ENCODE measurements around the gene ADAM10.
A peak's percentile ranks its signal among the peaks of the same experiment; 100 is the strongest.
"Not testable (repeated sequence)": the region's sequence is repeated elsewhere in the genome, so short reads cannot be mapped to it uniquely, and the experiment has no call there.

Gene ADAM10, protein sequence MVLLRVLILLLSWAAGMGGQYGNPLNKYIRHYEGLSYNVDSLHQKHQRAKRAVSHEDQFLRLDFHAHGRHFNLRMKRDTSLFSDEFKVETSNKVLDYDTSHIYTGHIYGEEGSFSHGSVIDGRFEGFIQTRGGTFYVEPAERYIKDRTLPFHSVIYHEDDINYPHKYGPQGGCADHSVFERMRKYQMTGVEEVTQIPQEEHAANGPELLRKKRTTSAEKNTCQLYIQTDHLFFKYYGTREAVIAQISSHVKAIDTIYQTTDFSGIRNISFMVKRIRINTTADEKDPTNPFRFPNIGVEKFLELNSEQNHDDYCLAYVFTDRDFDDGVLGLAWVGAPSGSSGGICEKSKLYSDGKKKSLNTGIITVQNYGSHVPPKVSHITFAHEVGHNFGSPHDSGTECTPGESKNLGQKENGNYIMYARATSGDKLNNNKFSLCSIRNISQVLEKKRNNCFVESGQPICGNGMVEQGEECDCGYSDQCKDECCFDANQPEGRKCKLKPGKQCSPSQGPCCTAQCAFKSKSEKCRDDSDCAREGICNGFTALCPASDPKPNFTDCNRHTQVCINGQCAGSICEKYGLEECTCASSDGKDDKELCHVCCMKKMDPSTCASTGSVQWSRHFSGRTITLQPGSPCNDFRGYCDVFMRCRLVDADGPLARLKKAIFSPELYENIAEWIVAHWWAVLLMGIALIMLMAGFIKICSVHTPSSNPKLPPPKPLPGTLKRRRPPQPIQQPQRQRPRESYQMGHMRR

GRCh38 chr15:58749532-58750337 lies at the start of gene ADAM10:
Gene ADAM10, minus strand, starts transcription at chr15:58749707. Its CDS starts 173 bp downstream, at chr15:58749534.
- peak; percentile 99 for DNase-seq (ENCODE audit: low spot score)

- DNase-seq (ENCODE audit: low spot score): no peak
Observed at GRCh38 chr15:58797505-58797904, 48.0 kb upstream of the ADAM10 start.

DNA sequence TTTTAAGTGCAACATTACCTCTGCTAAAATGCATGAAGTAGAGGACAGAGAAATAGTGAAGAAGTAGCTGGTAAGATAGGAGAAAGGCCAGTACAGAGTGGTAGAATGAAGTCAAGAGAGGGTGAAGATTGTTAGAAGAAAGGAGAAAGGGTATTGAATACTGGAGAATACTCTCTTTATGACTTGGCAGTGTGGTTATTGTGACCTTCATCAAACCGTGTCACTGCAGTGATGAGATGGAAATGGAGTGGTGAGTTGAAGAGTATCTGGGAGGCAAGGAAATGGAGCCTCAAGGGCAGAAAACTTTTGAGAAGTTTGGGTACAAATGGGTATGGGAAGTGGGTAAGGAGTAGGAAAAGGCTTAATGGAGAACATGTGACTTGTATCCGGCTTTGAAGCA lies 46.3 kb upstream of the ADAM10 start:
- DNase-seq (ENCODE audit: low spot score): no peak

DNA sequence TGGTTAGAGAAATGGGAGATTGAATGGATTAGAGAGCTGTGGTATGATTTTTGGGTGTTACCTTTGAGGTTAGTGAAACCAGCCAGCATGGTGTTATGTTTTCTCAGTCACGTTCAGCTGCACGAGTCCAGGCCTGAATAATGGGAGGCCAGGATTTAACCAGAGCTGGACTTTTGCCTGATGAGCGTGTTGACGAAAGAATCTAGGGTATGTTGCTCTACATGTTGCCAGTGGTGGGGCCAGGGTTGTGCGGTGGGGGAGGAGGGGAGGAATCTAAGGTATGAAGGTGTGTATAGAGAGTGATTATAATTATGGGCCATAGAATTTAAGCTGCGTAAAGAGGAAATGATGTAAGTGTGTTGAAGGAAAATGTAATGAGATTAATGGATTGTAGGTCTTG lies 44.4 kb upstream of the ADAM10 start:
- DNase-seq (ENCODE audit: low spot score): peak; percentile 61

DNA sequence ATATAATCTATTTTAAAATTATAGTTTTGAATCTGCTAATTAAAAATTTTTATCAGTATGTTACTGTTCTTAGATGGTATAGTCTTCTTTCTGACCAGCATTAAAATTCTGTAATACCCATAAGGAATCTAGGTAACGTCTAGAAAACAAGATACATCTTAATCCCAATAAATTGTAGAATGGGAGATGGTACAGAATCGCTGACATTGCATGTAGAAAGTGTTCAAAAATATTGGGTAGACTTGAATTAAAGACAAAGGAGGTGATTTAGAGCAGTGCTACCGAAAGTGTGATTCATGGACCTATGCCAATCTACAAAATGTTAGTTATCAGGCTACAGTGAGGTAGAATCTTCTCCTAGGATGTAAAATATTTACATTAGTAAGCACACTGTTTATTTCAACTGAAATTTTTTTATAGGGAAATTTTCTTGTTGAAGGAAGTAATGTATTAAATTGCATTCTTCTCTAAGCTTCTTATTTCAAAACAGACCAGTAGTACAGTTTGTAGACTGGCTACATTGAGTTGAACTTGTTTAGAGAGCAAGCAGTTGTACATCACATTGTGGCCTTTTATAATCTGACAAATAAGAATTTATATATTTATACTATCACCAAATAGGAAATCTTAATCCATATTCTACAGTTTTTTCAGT lies 38.7 kb upstream of the ADAM10 start:
- no peak for DNase-seq (ENCODE audit: low spot score)

- no peak for DNase-seq (ENCODE audit: low spot score)
Observed at GRCh38 chr15:58785355-58785754, 35.8 kb upstream of the ADAM10 start.

- DNase-seq (ENCODE audit: low spot score): no peak
Observed at GRCh38 chr15:58779554-58779953, 30.0 kb upstream of the ADAM10 start.

- DNase-seq (ENCODE audit: low spot score): no peak
Observed at GRCh38 chr15:58777107-58777506, 27.6 kb upstream of the ADAM10 start.

GRCh38 chr15:58775402-58775801 lies 25.9 kb upstream of the ADAM10 start:
- no peak for DNase-seq (ENCODE audit: low spot score)

DNA sequence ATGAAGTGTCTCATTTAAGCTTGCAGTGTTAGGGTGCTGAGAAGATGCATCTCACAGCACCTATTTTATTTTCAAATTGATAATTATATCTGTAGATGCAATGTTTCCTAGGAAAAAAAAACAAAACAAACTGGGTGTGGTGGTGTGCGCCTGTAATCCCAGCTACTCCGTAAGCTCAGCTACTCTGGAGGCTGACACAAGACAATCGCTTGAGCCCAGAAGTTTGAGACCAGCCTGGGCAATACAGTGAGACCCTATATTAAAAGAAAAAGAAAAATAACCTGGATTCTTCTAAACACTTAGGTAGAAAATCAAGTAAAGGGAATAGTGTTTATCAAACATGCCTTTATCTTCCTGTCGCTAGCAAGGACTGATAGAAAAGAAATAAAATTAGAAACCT lies 23.5 kb upstream of the ADAM10 start:
- DNase-seq (ENCODE audit: low spot score): no peak

DNA sequence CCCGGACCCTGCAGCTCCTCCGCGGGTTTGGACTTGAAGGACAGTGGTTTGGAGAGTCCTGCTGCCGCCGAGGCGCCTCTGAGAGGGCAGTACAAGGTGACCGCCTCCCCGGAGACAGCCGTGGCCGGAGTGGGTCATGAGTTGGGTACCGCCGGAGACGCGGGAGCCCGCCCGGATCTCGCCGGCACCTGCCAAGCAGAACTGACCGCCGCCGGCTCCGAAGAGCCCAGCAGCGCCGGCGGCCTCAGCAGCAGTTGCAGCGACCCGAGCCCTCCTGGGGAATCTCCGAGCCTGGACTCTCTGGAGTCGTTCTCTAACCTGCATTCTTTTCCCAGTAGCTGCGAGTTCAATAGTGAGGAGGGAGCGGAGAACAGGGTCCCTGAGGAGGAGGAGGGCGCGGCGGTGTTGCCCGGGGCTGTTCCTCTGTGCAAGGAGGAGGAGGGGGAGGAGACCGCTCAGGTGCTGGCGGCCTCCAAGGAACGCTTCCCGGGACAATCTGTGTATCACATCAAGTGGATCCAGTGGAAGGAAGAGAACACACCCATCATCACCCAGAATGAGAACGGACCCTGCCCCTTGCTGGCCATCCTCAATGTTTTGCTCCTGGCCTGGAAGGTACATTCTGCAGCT lies 22.2 kb upstream of the ADAM10 start:
- peak; percentile 70 for DNase-seq (ENCODE audit: low spot score)

DNA sequence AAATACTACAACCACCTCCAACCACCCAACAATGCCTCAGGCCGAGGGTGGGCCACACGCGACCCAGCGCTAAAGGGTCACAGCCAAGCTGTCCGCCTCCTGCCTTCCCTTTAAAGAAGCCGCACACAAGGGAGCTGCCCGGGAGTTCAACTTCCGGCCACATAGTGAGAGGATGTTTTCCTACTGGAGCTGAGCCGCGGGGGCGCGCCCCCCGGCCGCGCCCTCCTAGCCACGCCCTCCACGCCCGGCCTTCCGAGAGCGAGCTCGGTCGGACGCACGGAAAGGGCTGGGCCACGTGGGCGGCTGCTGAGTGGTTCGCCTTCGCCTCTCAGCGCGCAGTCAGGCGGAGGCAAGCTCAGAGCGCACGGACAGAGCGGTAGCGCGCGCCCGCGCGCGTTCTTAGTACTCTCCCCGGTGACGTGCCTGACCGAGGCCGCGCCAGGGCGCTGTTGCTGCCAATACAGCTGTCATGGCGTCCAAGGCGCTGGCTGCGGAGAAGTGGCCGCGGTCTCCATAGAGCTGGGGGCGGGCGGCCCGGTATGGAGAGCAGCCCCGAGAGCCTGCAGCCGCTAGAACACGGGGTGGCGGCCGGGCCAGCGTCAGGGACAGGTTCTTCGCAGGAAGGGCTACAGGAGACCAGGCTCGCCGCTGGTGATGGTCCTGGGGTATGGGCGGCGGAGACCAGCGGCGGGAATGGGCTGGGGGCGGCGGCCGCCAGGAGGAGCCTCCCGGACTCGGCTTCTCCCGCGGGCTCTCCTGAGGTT lies 21.5 kb upstream of the ADAM10 start, which contains the start of gene MINDY2:
Gene MINDY2, plus strand, starts transcription at position 446 of the 764 bp plus-strand sequence. Its CDS starts 94 bp downstream, at position 540.
- peak; percentile 97 for DNase-seq (ENCODE audit: low spot score)

- DNase-seq (ENCODE audit: low spot score): no peak
Observed at GRCh38 chr15:58770519-58770856, 21.0 kb upstream of the ADAM10 start.

- not testable (repeated sequence) for DNase-seq (ENCODE audit: low spot score)
Observed at GRCh38 chr15:58768601-58769004, 19.1 kb upstream of the ADAM10 start.

DNA sequence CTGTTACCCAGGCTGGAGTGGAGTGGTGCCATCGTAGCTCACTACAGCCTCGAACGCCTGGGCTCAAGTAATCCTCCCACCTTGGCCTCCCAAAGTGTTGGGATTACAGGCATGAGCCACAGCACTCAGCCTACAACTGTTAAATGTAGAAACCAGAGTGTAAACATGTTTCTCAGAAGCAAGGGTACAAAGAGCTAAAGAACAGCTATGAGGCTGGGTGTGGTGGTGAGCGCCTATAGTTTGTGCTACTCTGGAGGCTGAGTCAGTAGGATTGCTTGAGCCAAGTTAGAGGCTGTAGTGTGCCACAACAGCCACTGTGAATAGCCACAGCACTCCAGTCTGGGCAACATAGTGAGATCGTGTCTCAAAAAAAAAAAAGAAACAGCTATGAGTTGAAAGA lies 16.8 kb upstream of the ADAM10 start:
- no peak for DNase-seq (ENCODE audit: low spot score)

DNA sequence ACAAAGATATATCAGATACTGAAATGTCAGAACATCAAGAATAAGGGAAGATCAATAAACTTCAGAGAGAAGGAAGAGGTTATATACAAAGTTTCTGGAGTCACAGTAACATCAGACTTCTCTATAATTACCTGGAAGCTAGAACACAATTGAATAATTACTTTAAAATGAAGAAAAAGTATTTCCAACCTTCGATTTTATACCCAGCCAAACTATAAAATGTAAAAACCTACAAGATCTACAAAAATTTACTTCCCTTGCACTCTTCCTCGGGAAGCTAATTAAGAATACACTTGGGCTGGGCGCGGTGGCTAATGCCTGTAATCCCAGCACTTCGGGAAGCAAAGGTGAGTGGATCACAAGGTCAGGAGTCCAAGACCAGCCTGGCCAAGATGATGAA lies 15.0 kb upstream of the ADAM10 start:
- DNase-seq (ENCODE audit: low spot score): no peak

DNA sequence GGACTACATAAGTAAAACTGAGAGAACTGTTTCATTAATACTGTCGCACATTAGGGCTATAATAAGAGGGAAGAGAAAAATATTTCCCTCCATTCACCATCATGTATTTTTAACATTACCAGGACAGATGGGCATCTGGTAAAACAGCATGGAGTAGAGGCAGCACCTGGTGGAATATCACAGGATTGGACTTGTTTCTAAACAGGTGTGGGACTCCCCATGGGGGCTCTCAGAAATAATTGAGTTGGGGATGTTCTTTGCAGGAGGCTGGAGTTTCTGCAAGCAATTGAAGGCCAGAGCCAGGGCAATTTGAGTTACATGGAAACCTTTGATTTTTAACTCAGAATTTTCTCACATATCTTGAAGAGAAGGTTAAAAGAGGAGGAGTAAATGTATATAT lies 13.2 kb upstream of the ADAM10 start:
- DNase-seq (ENCODE audit: low spot score): no peak

- no peak for DNase-seq (ENCODE audit: low spot score)
Observed at GRCh38 chr15:58762285-58762684, 12.8 kb upstream of the ADAM10 start.

DNA sequence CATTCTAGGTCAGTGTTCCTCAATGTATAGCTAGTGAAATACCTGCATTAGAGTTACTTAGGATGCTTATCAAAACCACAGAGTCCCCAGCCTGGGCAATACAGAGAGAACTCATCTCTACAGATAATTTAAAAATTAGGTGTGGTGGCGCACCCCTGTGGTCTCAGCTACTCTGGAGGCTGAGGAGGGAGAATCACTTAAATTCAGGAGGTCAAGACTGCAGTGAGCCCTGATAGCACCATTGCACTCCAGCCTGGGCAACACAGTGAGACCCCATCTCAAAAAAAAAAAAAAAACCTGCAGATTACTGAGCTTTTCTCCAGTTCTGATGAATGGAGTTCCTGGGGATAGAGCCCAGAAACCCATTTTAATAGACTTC lies 11.5 kb upstream of the ADAM10 start:
- DNase-seq (ENCODE audit: low spot score): no peak

DNA sequence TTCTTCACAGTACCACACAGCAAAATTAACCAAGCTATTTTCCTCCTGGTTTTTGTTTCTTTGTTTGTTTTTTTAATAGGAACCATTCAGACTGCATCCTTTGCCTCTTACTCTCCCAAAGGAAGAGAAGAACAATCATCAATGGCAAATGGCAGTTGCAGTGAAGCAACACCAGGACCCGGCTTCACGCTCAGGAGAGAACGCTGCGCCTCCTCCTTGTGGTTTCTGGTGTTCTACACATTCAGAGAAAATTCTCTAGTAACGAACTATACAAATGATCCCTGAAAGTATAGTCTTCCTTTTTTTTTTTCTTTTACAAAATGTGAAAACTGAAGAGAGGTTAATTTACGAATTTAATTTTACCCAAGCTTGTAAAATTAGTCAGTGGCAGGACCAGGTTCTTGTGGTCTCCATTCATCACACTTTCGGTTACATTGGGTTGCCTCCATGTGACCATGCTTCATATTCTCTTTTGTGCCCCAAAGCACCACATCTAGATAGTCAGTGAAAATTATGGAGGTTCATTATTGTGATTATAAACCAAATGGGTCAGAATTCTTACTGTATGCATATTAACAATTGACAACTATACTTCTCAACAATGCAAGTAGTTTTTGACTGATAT lies 11.0 kb upstream of the ADAM10 start:
- DNase-seq (ENCODE audit: low spot score): no peak
